ENCODE measurements around the gene EHD1.
"Not testable (repeated sequence)": the region's sequence is repeated elsewhere in the genome, so short reads cannot be mapped to it uniquely, and the experiment has no call there.

The EHD1 gene

GRCh38 chr11:64823568-64824119 is 54.8 kb downstream of the EHD1 start:
- DNase-seq = no peak

- DNase-seq = no peak
These were observed 60.9 kb downstream of the EHD1 start for GRCh38 chr11:64817476-64817875.

- DNase-seq = not testable (repeated sequence)
These were observed 63.0 kb downstream of the EHD1 start for GRCh38 chr11:64815433-64815832.

- no peak for DNase-seq
These were observed 63.7 kb downstream of the EHD1 start for GRCh38 chr11:64814712-64815187.

GRCh38 chr11:64813826-64814225 is 64.6 kb downstream of the EHD1 start:
- no peak for DNase-seq

- no peak for DNase-seq
These were observed 67.5 kb downstream of the EHD1 start for GRCh38 chr11:64810891-64811272.

GRCh38 chr11:64810271-64810890 is 68.0 kb downstream of the EHD1 start, which contains the start of gene MEN1:
MEN1 (minus strand) TSS chr11:64810551; CDS start chr11:64810109, 442 bp downstream.
- peak; percentile 87 to 89 for DNase-seq

GRCh38 chr11:64809781-64810241 is 68.6 kb downstream of the EHD1 start:
- peak in 1 of 2 donors; percentile 8 for DNase-seq

GRCh38 chr11:64805481-64805880 is 72.9 kb downstream of the EHD1 start:
- no peak for DNase-seq

GRCh38 chr11:64804346-64805210 is 73.8 kb downstream of the EHD1 start:
- DNase-seq = no peak

GRCh38 chr11:64803846-64804345 is 74.5 kb downstream of the EHD1 start:
- no peak for DNase-seq

GRCh38 chr11:64803158-64803845 is 75.1 kb downstream of the EHD1 start, which contains the start of gene MAP4K2:
MAP4K2 (minus strand) TSS chr11:64803214; CDS start chr11:64803149, 65 bp downstream.
- DNase-seq = peak; percentile 74 to 88

- DNase-seq = no peak
These were observed 75.9 kb downstream of the EHD1 start for GRCh38 chr11:64802370-64803157.

All from inflammatory macrophage treated with lipopolysaccharide for 1 hour (primary cell).